Effector CD4-positive, alpha-beta T cell (primary cell): Measurements from ENCODE around the gene SEMA4D.

Experiments used
- DNase-seq: peaks from one replicate; pipeline ENCODE4 v3.0.0-alpha.2; 2020

The SEMA4D gene

GRCh38 chr9:89498852-89499480 lies 1.1 kb upstream of the SEMA4D start:
- DNase-seq: peak; percentile 39

DNA sequence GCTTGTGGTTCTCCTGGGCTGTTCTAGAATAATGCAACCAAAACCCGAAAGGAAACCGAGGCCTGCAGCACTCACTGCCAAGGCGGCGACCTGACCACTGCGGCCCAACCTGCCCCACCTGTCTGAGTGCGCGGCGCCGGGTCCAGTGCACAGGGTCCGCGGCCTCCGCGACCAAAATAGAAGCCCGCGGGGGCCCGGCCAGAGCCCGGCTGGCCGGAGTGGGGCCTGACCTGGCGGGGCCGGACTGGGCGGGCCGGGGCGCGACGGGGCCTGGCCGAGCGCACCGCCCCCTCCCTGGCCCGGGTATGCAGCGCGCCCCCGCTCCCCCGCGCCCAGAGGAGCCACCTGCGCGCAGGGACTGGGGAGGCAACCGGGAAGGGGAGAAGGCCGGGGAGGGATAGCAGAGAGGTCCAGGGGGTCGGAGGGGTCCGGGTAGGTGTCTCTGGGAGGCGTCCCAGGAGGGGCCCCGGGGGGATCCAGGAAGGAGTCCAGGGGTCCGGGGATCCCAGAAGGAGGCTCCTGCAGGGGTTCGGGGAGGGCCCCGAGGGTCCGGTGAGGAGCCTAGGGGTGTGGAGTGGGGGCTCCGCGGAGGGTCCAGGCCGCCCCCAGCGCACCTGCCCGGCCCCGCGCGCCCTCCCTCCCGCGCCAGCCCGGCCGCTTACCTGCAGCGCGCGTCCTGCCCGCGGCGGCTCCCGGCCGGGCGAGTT lies 503 bp downstream of the SEMA4D start:
- DNase-seq: no peak

- peak; percentile 31 for DNase-seq
Observed at GRCh38 chr9:89496645-89497256, 1.2 kb downstream of the SEMA4D start.

GRCh38 chr9:89495824-89496560 lies 1.9 kb downstream of the SEMA4D start:
- no peak for DNase-seq

DNA sequence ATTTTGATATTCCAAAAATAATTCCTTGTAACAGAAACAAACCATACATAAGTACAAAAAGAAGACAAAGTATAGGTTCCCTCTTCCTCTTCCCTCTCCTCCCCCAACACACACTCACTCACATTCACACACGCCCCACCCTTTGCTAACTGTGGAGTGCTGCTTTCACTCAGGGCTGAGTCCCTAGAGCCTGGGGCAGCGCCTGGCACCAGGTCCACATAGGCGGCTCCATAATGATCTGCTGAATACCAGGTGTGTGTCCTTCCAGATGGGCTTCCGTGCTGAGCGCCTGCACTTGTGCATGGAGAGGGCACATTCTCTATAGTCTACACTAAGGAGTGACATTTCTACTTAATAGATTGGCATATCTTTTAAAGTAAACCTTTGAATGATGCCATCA lies 3.7 kb downstream of the SEMA4D start:
- DNase-seq: no peak

DNA sequence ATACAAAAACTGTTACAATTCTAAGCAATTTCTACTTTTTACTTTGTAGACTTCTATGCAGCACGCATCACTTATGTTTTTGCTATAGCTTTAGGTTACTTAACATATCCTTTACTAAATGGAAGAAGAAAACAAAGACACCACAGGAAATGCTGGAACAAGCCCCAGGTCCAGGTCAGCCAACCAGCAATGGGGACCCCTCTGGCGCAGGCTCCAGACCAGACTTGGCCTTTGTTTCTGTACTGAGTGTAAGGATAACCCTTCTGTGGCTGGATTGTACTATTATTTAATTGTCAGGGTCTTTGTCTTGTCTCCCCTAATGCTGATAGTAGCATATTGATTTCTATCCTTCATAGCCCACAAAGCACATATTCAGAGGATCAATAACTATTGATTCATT lies 4.2 kb downstream of the SEMA4D start:
- DNase-seq: no peak

GRCh38 chr9:89493181-89493580 lies 4.7 kb downstream of the SEMA4D start:
- no peak for DNase-seq

GRCh38 chr9:89492586-89492985 lies 5.3 kb downstream of the SEMA4D start:
- DNase-seq: no peak

DNA sequence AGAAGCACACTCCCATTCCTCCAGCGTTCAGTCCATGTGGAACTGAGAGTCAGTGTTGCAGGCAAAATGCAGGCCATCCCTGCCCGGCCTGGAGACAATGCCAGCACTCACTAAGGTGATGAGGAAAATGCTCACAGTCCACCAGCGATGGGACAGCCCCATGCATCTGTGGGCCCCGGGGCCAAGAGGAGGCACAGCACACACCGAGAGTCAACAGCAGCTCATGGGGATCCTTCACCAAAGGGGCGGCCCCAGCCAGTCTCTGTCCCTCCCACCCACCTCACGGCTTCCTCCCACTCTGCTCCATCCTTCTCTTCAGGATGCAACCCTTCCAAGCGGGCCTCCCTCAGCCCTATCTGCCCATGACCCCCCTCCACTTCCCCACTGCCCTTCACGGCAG lies 6.2 kb downstream of the SEMA4D start:
- no peak for DNase-seq

GRCh38 chr9:89489548-89490530 lies 8.1 kb downstream of the SEMA4D start:
- peak; percentile 25 for DNase-seq

DNA sequence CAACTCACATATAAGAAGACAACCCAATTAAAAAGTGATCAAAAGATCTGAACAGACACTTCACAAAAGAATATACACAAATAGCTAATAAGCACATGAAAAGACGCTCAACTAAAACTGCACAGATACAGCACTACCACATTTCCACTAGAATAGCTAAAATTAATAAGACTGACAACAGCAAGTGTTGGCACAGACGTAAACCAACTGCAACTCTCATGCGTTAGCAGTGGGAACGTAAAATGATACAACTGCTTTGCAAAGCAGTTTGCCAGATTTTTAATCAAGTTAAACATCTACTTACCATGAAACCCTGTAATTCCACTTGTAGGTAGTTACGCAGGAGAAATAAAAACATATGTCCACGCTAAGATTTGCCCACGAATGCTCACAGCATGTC lies 9.0 kb downstream of the SEMA4D start:
- DNase-seq: no peak

DNA sequence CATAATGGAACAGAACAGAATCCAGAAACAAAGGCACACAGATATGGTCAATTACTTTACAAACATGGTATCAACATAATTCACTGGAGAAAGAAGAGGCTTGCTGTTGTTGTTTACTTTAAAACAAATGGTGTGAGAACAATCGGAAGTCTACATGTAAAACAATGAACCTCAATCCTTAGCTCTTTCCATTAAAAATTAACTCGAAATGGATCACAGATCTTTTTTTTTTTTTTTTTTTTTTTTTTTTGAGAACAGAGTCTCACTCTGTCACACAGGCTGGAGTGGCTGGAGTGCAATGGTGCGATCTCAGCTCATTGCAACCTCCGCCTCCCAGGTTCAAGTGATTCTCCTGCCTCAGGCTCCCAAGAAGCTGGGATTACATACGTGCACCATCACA lies 9.8 kb downstream of the SEMA4D start:
- no peak for DNase-seq

GRCh38 chr9:89486681-89487080 lies 11.2 kb downstream of the SEMA4D start:
- DNase-seq: no peak

- DNase-seq: no peak
Observed at GRCh38 chr9:89484475-89485404, 13.2 kb downstream of the SEMA4D start.

- peak; percentile 65 for DNase-seq
Observed at GRCh38 chr9:89483592-89484474, 14.1 kb downstream of the SEMA4D start.

GRCh38 chr9:89482901-89483361 lies 15.0 kb downstream of the SEMA4D start:
- DNase-seq: no peak

DNA sequence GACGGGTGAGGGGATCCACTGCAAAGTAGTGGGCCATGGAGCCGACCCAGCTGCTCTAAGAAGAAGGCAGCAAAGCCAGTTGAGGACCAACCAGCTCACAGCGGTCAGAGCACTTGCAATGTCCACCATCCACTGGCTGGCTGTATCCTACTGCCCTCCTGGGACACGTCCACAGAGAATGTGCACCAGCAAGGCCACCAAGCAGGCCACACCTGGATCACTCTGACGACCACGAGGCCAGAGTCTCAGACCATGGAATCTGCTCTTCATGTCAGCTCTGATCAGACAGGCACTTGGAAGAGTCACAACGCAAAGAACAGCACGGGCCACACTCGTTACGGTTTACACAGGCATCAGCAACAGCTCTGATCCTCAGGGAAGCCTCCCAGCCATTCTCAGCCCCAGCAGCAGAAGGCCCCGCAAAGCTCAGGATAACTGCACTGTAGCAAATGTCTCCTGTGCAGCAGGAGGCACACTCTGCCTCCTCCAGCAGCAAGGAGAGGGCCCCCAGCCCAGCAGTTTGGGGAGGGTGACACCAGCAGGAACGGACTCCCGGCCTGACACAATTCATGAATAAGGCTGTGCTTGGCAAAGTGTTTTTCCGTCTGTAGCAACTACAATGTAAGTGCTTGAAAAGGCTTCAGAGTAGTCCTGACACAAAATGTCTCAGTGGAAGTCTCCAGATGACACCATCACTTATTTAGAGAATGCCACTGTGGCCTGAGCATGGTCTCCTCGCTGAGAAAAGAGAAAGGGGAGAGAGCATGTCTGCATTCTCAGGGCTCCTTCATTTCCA lies 15.7 kb downstream of the SEMA4D start:
- DNase-seq: no peak

DNA sequence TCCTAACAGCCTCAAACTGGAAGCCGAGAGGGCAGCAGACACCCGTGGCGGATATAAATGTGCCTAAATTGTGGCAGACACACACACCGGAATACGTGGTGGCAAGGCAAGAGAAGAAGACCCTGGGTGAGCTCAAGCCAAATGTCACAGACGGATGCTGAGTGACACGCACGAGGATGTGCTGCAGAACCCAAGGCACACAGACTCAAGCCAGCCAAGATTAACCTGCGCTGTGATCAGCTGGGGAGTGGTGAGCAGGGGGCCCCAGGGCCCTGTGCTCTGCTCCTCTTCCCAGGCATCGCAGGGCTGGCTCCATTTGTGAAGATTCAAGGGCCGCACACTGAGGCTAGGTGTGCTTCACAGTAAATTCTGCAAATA lies 16.4 kb downstream of the SEMA4D start:
- DNase-seq: peak; percentile 37
